Immature natural killer cell (primary cell): ENCODE results near the gene FSIP1. TPM values are rescaled to one million over a fixed set of nuclear protein-coding genes. Genes with fewer than 3 reads are reported as not detected.

ENCODE experiments used
- DNase-seq, 3 donors: peaks; one replicate each; pipeline ENCODE4 v3.0.0; 2022; ENCODE audit warnings: mixed read lengths in 1 of 3
- H3K27ac Mint-ChIP-seq, 6 donors: one replicate each; pipeline ENCODE4 v1.8.0; 2020; ENCODE audit warnings: mixed read lengths in 6 of 6, mild to moderate bottlenecking in 5 of 6, inconsistent platforms in 4 of 6, moderate library complexity in 3 of 6
- H3K27me3 Mint-ChIP-seq, 3 donors: one replicate each; pipeline ENCODE4 v1.8.0; 2020 to 2021; ENCODE audit warnings: low read depth in 3 of 3, mild to moderate bottlenecking in 3 of 3, mixed read lengths in 3 of 3, moderate library complexity in 3 of 3, inconsistent platforms in 1 of 3
- H3K36me3 Mint-ChIP-seq, 3 donors: one replicate each; pipeline ENCODE4 v1.8.0; 2020; ENCODE audit warnings: mixed read lengths in 3 of 3, inconsistent platforms in 2 of 3, mild to moderate bottlenecking in 2 of 3
- H3K4me1 Mint-ChIP-seq, 2 donors: one replicate each; pipeline ENCODE4 v1.8.0; 2020; ENCODE audit warnings: inconsistent platforms in 2 of 2, mild to moderate bottlenecking in 2 of 2, mixed read lengths in 2 of 2, moderate library complexity in 1 of 2
- H3K4me3 Mint-ChIP-seq, 5 donors: one replicate each; pipeline ENCODE4 v1.8.0; 2020; ENCODE audit warnings: mild to moderate bottlenecking in 5 of 5, mixed read lengths in 5 of 5, inconsistent platforms in 3 of 5, moderate library complexity in 3 of 5
- H3K9me3 Mint-ChIP-seq, 6 donors: one replicate each; pipeline ENCODE4 v1.8.0; 2020; ENCODE audit warnings: mild to moderate bottlenecking in 6 of 6, mixed read lengths in 6 of 6, inconsistent platforms in 4 of 6, moderate library complexity in 3 of 6
- polyA plus RNA-seq, 3 donors: library from polyadenylated mRNA; unstranded; fragments of 300-500 nt; fragmentation: Illumina TruSeq; gene quantifications; one replicate each; pipeline ENCODE4 v1.2.3, GENCODE V29; 2021

Gene FSIP1
- polyA plus RNA-seq, 3 donors from 2014 or later = 1.3 to 3.0 (median 2.0) TPM

GRCh38 chr15:39616731-39617455, 165.7 kb downstream of the FSIP1 start:
- no peak overlapping the region for H3K4me3 Mint-ChIP-seq
- peaks cover 13 to 24% (median 20%) of the 10 kb centered on the region in 6 donors for H3K9me3 Mint-ChIP-seq
- DNase-seq = no peak
- H3K4me1 Mint-ChIP-seq = peaks cover 21 to 43% of the 10 kb centered on the region in 2 donors
- H3K27ac Mint-ChIP-seq = peak overlapping the region in 4 of 6 donors; percentile 4 to 24 (median 4)
- peaks cover 0 to 3% (median 0%) of the 10 kb centered on the region in 3 donors for H3K27me3 Mint-ChIP-seq
- peaks cover 21 to 29% (median 23%) of the 10 kb centered on the region in 3 donors for H3K36me3 Mint-ChIP-seq

GRCh38 chr15:39613861-39614260, 168.8 kb downstream of the FSIP1 start:
- no peak overlapping the region for H3K4me3 Mint-ChIP-seq
- H3K27ac Mint-ChIP-seq = no peak overlapping the region

GRCh38 chr15:39613271-39613670, 169.4 kb downstream of the FSIP1 start:
- Mint-ChIP-seq H3K4me3 (peak overlapping the region in 1 of 5 donors; percentile 17), H3K36me3 (peaks cover 34 to 45% (median 40%) of the 10 kb centered on the region in 3 donors), H3K9me3 (peaks cover 34 to 56% (median 41%) of the 10 kb centered on the region in 6 donors), H3K4me1 (peaks cover 22 to 45% of the 10 kb centered on the region in 2 donors), H3K27ac (no peak overlapping the region), H3K27me3 (peaks cover 0 to 3% (median 1%) of the 10 kb centered on the region in 3 donors)
- DNase-seq = no peak

More at GRCh38 chr15:39613861-39614260, 168.8 kb downstream of the FSIP1 start:
- no peak for DNase-seq
- Mint-ChIP-seq H3K4me1 (peaks cover 19 to 42% of the 10 kb centered on the region in 2 donors), H3K36me3 (peaks cover 34 to 42% (median 40%) of the 10 kb centered on the region in 3 donors), H3K27me3 (peaks cover 0 to 3% (median 1%) of the 10 kb centered on the region in 3 donors), H3K9me3 (peaks cover 31 to 52% (median 40%) of the 10 kb centered on the region in 6 donors)

GRCh38 chr15:39610665-39611064, 172.0 kb downstream of the FSIP1 start:
- Mint-ChIP-seq H3K36me3 (peaks cover 32 to 41% (median 34%) of the 10 kb centered on the region in 3 donors), H3K27me3 (peaks cover 0 to 3% (median 1%) of the 10 kb centered on the region in 3 donors), H3K4me3 (no peak overlapping the region), H3K4me1 (peaks cover 30 to 52% of the 10 kb centered on the region in 2 donors), H3K27ac (no peak overlapping the region), H3K9me3 (peaks cover 33 to 56% (median 41%) of the 10 kb centered on the region in 6 donors)
- DNase-seq = no peak

GRCh38 chr15:39609166-39609916, 173.3 kb downstream of the FSIP1 start:
- Mint-ChIP-seq H3K27ac (peak overlapping the region; percentile 72 to 94 (median 82)), H3K4me1 (peaks cover 28 to 42% of the 10 kb centered on the region in 2 donors), H3K27me3 (peaks cover 0 to 3% (median 1%) of the 10 kb centered on the region in 3 donors), H3K4me3 (peak overlapping the region; percentile 39 to 59 (median 56)), H3K36me3 (peaks cover 29 to 39% (median 34%) of the 10 kb centered on the region in 3 donors), H3K9me3 (peaks cover 31 to 51% (median 41%) of the 10 kb centered on the region in 6 donors)
- no peak for DNase-seq

- peaks cover 0 to 1% (median 0%) of the 10 kb centered on the region in 3 donors for H3K27me3 Mint-ChIP-seq
- peak overlapping the region; percentile 39 to 59 (median 56) for H3K4me3 Mint-ChIP-seq
- peaks cover 24 to 43% (median 37%) of the 10 kb centered on the region in 6 donors for H3K9me3 Mint-ChIP-seq
- peaks cover 28 to 42% of the 10 kb centered on the region in 2 donors for H3K4me1 Mint-ChIP-seq
- H3K36me3 Mint-ChIP-seq = peaks cover 25 to 32% (median 26%) of the 10 kb centered on the region in 3 donors
- peak in 1 of 3 donors; percentile 17 for DNase-seq
- H3K27ac Mint-ChIP-seq = peak overlapping the region; percentile 72 to 94 (median 82)
Observed at GRCh38 chr15:39608185-39609139, 174.2 kb downstream of the FSIP1 start.

GRCh38 chr15:39605146-39605545, 177.5 kb downstream of the FSIP1 start:
- Mint-ChIP-seq H3K9me3 (peaks cover 4 to 14% (median 10%) of the 10 kb centered on the region in 6 donors), H3K27me3 (no peaks in the 10 kb centered on the region), H3K4me1 (peaks cover 28 to 40% of the 10 kb centered on the region in 2 donors), H3K36me3 (peaks cover 9 to 22% (median 10%) of the 10 kb centered on the region in 3 donors), H3K4me3 (no peak overlapping the region), H3K27ac (peak overlapping the region in 2 of 6 donors; percentile 21 to 81)
- no peak for DNase-seq

- Mint-ChIP-seq H3K36me3 (peaks cover 0 to 44% (median 11%) of the 10 kb centered on the region in 3 donors), H3K27ac (peak overlapping the region in 2 of 6 donors; percentile 28 to 44), H3K4me3 (no peak overlapping the region), H3K9me3 (no peaks in the 10 kb centered on the region), H3K4me1 (peaks cover 1 to 19% of the 10 kb centered on the region in 2 donors), H3K27me3 (no peaks in the 10 kb centered on the region)
- no peak for DNase-seq
Observed at GRCh38 chr15:39602143-39602542, 180.5 kb downstream of the FSIP1 start.

GRCh38 chr15:39599871-39600270, 182.8 kb downstream of the FSIP1 start:
- peaks cover 6 to 55% (median 27%) of the 10 kb centered on the region in 3 donors for H3K36me3 Mint-ChIP-seq
- peaks cover 0 to 2% (median 0%) of the 10 kb centered on the region in 3 donors for H3K27me3 Mint-ChIP-seq
- H3K27ac Mint-ChIP-seq = peak overlapping the region in 2 of 6 donors; percentile 3 to 35
- no peaks in the 10 kb centered on the region for H3K9me3 Mint-ChIP-seq
- no peak overlapping the region for H3K4me3 Mint-ChIP-seq
- H3K4me1 Mint-ChIP-seq = peaks cover 4 to 14% of the 10 kb centered on the region in 2 donors
- DNase-seq = no peak

- peaks cover 8 to 21% of the 10 kb centered on the region in 2 donors for H3K4me1 Mint-ChIP-seq
- H3K27ac Mint-ChIP-seq = peak overlapping the region in 2 of 6 donors; percentile 3 to 35
- peaks cover 6 to 53% (median 27%) of the 10 kb centered on the region in 3 donors for H3K36me3 Mint-ChIP-seq
Observed at GRCh38 chr15:39598958-39599845, 183.4 kb downstream of the FSIP1 start.

GRCh38 chr15:39598186-39598850, 184.3 kb downstream of the FSIP1 start:
- Mint-ChIP-seq H3K27ac (peak overlapping the region in 1 of 6 donors; percentile 33), H3K4me3 (no peak overlapping the region)

More at GRCh38 chr15:39598958-39599845, 183.4 kb downstream of the FSIP1 start:
- DNase-seq = no peak
- H3K27me3 Mint-ChIP-seq = peaks cover 0 to 2% (median 0%) of the 10 kb centered on the region in 3 donors
- H3K9me3 Mint-ChIP-seq = no peaks in the 10 kb centered on the region
- no peak overlapping the region for H3K4me3 Mint-ChIP-seq

More at GRCh38 chr15:39598186-39598850, 184.3 kb downstream of the FSIP1 start:
- no peak for DNase-seq
- Mint-ChIP-seq H3K4me1 (peaks cover 14 to 27% of the 10 kb centered on the region in 2 donors), H3K27me3 (peaks cover 0 to 2% (median 0%) of the 10 kb centered on the region in 3 donors), H3K9me3 (no peaks in the 10 kb centered on the region), H3K36me3 (peaks cover 10 to 58% (median 32%) of the 10 kb centered on the region in 3 donors)
